NCI-H2081 (cell line): ENCODE measurements around the gene GTSF1L.

Experiments used
- DNase-seq, 2 experiments: peaks; one replicate each; lab custom pipeline; 2025; lab: John Stamatoyannopoulos, UW

The GTSF1L gene

GRCh38 chr20:43716757-43717615 lies 9.8 kb downstream of the GTSF1L start:
- DNase-seq = no peak

- no peak for DNase-seq
These were observed 10.7 kb downstream of the GTSF1L start for GRCh38 chr20:43716123-43716522.

- no peak for DNase-seq
These were observed 11.3 kb downstream of the GTSF1L start for GRCh38 chr20:43715511-43715910.

GRCh38 chr20:43715044-43715443 lies 11.8 kb downstream of the GTSF1L start:
- DNase-seq = no peak

- DNase-seq = no peak
These were observed 15.6 kb downstream of the GTSF1L start for GRCh38 chr20:43711098-43711654.

GRCh38 chr20:43710370-43711044 lies 16.3 kb downstream of the GTSF1L start:
- DNase-seq = no peak

GRCh38 chr20:43702502-43702901 lies 24.3 kb downstream of the GTSF1L start:
- DNase-seq = no peak

GRCh38 chr20:43700627-43701026 lies 26.2 kb downstream of the GTSF1L start:
- DNase-seq = no peak

- DNase-seq = no peak
These were observed 26.7 kb downstream of the GTSF1L start for GRCh38 chr20:43699941-43700565.

GRCh38 chr20:43695571-43695970 lies 31.2 kb downstream of the GTSF1L start:
- DNase-seq = no peak

- no peak for DNase-seq
These were observed 32.0 kb downstream of the GTSF1L start for GRCh38 chr20:43694763-43695162.

- DNase-seq = peak in 1 of 2 experiments; percentile 23
These were observed 34.8 kb downstream of the GTSF1L start for GRCh38 chr20:43691928-43692524.

GRCh38 chr20:43690943-43691598 lies 35.7 kb downstream of the GTSF1L start:
- no peak for DNase-seq

GRCh38 chr20:43689165-43689564 lies 37.6 kb downstream of the GTSF1L start:
- DNase-seq = no peak

- no peak for DNase-seq
These were observed 40.0 kb downstream of the GTSF1L start for GRCh38 chr20:43686820-43687219.

GRCh38 chr20:43682446-43682845 lies 44.4 kb downstream of the GTSF1L start:
- no peak for DNase-seq

GRCh38 chr20:43681991-43682410 lies 44.8 kb downstream of the GTSF1L start:
- peak in 1 of 2 experiments; percentile 63 for DNase-seq

- peak; percentile 18 to 57 for DNase-seq
These were observed 45.3 kb downstream of the GTSF1L start for GRCh38 chr20:43681468-43681942.

- DNase-seq = no peak
These were observed 45.8 kb downstream of the GTSF1L start for GRCh38 chr20:43680981-43681380.

- no peak for DNase-seq
These were observed 50.4 kb downstream of the GTSF1L start for GRCh38 chr20:43676368-43676767.
